ENCODE results near the gene KATNAL2.
A peak's percentile ranks its signal among the peaks of the same experiment; 100 is the strongest.
"Not testable (repeated sequence)": the region's sequence is repeated elsewhere in the genome, so short reads cannot be mapped to it uniquely, and the experiment has no call there.

Gene KATNAL2

DNA sequence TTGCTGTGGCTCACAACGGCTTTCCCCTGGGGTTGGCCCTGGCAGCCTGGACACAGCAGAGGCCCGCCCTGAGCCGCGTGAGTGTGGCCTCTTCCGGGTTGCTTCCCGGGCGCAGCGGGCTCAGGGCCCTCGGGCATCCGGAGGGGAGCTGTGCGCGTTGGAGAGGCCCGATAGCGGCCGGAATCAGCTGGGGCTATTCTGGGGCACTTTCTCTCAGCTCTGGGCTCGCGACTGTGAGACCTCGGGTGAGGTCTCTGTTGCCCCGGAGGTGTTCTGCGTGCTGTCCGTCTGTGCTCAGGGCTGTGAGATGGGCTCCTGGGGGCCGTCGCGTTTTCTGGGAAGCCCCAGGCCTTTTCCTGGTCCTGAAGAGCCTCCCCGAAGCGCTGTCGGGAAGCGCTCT, 117.2 kb downstream of the KATNAL2 start:
- DNase-seq: not testable (repeated sequence)

DNA sequence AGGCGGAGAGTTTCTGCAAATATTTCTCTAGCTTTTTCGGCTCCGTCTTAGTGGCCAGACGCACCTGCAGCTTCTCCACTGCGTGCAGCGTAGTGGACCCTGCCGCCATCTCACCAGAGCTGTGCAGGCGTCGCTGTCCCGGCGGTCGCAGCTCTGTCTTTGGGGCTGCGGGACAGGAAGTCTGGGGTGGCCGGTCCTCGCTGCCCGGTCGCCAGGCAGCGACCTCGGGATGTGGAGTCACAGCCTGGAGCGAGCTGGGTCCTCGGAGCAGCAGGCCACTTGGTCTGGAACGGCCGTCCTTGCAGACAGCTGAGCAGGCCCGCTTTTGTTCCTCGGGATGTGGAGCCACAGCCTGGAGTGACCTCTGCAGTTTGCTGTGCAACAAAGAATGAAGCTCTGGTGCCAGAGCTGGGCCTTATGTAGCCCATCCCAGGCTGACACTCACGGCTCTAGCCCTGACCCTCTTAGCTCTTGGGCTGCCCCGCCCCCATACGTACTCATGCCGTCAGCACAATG, 117.8 kb downstream of the KATNAL2 start, which contains the start of gene ELOA2:
Gene ELOA2 (minus strand): TSS at position 466 of the 516 bp plus-strand sequence. CDS start 357 bp downstream, at position 109.
- no peak for DNase-seq

DNA sequence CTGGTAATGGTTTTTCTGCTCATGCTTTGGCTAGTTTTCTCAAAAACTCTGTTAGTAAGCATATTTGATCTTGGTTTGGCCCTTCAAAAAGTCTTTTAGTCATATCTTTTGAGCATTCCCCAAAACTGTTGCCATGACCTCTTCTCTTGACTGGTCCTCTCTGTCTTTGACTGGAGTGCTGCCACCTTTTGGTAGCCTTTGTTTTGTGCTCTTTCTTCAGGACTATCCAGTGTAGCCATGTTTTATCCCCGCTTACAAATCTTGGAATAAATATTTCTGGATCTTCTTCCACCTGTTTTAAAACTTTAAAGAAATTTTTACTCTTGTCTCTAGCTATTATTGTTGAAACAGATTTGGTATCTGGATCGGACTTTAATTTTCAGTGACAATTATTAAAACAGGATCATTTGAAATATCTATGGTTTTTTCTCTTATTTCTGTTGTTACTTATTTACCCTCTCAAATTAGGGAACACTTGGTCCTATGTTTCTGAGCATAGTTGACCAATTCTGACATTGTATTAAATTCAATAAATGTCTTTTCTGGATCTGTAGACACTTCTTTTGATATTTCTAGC, 119.0 kb downstream of the KATNAL2 start:
- peak in 2 of 3 experiments; percentile 25 to 59 for DNase-seq

DNA sequence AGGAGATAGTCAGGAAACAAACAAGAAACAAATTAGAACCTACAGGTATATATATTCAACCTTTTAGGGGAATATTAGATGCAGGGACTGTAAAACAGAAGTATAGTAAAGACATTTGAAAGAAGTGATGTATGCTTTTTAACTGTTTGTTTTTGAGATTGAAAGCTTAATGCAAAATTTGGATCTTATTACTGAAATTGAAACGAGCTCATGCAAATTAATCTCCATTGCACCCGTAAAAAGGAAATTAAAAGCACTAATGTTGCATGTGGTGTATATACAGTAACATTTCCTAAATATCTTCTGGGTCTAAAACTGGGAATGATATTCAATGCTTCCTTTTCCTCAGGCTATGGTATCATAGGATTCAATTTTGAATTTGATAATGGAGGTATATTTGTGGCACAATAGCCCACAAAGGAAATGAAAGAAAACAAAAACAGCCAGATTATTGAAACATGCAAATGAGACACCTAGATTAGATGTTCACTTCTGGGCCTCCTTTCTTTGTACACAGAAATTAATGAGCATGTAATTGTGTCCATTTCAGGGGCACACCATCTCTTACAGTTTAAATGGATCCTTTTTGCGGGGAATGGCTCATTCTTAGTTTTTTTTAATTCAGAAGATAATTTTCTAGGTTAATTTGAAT, 119.7 kb downstream of the KATNAL2 start:
- DNase-seq: no peak

DNA sequence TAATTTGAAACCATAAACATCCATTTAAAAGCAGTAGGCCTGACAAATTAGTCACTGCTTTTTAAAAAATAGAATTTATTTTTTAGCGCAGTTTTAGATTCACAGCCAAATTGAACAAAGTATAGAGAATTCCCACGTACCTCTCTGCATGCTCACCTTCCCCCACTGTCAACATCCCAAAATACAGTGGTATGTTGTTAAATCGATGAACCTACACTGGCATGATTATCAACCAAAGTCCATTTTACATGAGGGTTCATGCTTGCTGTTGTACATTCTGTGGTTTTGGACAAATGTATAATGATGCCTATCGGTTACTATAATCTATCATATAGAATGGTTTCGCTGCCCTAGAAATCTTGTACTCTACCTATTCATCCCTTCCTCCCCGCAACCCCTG, 123.6 kb downstream of the KATNAL2 start:
- no peak for DNase-seq

DNA sequence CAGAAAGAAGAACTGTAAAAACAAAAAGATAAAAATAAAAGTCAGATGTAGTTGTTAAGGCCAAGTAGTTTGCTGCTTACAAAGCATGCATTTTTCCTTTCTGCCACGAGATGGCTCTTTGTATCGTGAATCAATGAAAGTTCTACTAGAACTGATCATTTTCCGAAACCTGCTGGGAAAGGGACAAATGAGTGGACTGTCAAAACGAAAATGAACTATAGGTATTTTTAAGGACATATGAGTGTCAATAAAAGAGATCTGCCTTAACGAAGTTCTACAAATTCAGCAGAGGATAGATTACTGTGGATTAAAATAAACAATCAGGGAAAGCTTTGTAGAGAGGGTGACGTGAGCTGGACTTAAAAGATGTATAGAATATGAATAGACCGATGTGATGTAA, 133.1 kb downstream of the KATNAL2 start:
- DNase-seq: peak in 2 of 3 experiments; percentile 48 to 52

DNA sequence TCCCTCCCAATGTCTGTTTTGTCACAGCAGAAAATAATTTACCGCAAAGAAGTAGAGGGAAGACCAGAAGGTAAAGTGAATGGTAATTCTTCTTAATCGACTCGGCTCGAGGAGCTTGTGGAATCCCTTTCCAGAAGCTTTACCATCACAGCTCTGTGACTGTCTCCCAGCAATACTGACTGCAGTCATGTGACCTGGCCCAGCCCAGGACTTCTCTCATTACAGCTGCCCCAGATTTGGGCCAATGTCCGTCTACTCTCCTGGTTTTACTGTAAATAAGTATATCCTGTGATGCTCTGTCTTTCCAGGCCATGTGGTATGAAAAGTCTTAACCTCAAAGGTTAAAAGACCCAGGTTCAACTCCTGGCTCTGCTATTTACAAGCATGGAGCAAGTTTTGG, 137.0 kb downstream of the KATNAL2 start:
- DNase-seq: no peak

DNA sequence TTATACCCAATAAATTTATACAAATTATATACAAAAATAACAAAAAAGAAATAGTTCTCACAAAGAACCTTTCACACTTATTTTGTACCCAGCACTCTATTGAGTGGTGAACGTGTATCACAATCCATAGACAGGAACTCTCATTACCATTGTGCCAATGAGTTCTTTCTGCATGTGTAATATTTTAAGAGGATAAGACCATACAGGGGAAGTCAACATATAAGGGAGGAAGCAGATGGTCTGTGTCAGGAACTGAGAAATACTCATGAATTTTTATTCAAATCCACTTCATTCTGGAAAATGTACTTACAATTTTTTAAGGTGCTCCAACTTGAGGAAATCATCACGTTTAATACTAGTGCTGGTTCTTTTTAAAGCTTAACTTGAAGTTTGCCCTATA, 145.1 kb downstream of the KATNAL2 start:
- DNase-seq: no peak

DNA sequence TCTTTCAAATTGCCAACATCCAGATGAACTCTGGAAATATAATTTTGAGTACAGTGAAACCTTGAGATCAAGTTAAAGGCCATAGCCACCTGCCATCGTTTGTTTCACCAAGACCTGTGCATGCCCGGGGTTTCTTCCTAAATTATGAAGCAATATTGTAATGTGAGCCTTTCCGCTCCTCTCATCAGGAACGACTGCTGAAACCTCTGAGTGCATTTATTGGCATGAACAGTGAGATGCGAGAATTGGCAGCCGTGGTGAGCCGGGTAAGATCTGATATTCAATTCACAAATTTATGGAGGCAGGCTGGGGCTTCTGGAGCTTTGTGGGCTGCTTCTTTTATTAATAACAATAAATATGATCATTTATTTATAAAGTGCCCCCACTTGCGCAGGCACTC, 145.7 kb downstream of the KATNAL2 start:
- no peak for DNase-seq

DNA sequence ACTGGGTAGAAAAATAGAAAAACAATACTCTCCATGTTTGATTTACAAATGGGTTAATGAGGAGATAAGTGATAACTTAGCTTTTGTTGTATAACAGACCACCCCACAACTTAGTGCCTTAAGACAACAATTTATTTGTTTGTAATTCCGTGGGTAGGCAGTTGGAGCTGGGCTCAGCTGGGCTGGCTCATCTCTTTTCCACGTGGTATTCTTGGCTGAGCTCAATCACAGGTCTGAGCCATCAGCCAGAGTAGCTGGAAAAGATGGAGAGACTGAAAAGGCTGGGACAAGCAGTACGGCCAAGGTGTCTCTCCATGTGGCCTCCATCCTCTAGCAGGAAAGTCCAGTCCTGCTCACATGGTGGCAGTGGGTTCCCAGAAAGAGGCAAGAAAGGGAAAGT, 150.2 kb downstream of the KATNAL2 start:
- DNase-seq: no peak

DNA sequence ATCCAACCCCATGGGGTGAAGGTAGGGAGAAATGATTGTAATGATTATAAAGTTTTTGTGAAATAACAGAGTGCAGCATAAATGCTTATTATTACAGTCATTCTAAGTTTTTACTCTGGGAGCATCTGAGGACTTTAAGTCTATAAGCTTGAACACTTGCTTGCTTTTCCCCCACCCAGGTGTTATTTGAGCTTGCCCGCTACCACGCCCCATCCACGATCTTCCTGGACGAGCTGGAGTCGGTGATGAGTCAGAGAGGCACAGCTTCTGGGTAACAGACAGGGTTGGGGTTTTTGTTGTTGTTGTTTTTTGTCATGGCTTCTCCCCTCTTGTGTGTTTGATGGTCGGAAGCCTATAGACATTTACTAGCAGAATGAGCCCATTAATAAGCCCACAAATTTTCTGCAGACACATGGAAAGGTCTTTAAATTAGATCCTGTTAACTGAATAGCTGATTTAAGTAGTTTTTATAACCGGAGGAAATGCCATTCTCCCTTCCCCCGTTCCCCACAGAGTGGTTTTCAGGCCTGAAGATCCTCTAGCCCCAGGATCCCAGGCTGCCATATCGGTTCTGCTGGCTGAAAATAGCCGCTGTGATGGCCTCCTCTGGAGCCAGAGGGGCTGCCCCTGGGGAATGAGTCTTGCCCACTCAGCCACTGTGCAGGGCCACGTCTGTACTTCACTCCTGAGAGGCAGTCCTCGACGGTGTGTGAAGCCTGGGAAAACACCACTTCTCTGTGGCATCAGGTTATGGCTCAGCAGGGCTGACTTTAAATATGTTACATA, 157.9 kb downstream of the KATNAL2 start:
- peak in 1 of 3 experiments; percentile 80 for DNase-seq

DNA sequence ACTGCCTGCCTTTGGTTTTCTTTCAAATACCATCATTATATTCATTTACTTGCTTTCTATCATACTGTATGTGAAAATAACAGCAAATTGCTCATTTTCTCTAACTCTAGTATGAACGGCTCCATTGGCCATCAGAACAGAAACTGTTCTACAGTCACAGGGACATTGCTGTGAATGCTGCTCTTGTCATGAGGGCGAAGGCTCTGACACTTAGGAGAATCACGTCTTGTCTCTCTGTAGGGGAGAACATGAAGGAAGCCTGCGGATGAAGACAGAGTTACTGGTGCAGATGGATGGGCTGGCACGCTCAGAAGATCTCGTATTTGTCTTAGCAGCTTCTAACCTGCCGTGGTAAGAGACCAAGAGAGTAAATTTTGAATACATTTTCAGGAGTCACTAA, 159.7 kb downstream of the KATNAL2 start:
- DNase-seq: no peak

DNA sequence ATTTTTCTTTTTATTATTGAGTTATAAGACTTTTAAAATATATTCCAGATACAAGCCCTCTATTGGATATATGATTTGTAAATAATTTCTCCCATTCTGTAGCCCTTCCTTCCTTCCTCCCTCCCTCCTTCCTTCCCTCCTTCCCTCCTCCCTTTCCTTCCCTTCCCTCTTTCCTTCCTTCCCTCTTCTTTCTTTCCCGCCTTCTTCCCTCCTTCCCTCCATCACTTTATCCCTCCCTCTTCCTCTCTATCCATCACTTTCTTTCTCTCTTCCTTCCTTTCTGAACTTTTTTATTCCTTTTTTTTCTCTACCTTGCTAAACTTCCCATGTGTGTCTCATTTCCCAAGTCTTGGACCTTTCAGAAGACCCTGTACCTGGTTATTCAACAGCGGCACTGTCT, 163.5 kb downstream of the KATNAL2 start:
- DNase-seq: no peak

DNA sequence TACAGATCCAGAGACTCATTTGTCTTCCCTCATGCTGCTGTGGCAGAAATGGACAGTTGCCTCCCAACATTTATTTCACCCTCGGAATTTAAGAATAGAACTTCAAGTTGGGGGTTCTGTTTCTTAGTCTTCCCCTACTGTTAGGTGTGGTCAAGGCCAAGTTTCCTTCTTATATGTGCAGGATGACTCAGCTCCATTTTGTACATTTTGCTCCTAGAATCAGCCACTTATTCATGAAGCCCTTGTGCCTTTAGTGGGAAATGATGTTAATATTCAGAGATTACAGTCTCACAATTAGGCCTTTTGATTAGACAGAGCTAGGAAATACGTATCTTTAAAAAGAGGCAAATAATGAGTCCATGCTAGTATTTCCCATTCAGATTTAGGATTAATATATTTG, 164.2 kb downstream of the KATNAL2 start:
- no peak for DNase-seq

DNA sequence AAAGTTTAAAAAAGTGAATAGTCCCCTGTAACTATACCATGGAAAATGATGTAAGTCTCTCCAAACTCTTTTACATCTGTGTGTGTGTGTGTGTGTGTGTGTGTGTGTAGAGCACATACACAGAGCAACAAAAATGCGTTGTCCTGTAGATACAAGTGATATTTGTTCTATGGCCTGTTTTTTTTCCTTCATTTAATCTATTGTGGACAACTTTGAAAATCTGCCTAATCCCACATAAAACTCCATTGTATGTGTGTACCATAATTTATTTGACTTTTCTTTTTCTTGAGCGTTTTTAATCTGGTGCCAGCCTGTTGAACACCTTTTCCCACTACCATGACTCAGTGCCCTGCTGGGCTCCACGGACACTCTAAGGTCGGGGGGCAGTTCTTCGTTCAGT, 170.3 kb downstream of the KATNAL2 start:
- DNase-seq: no peak

DNA sequence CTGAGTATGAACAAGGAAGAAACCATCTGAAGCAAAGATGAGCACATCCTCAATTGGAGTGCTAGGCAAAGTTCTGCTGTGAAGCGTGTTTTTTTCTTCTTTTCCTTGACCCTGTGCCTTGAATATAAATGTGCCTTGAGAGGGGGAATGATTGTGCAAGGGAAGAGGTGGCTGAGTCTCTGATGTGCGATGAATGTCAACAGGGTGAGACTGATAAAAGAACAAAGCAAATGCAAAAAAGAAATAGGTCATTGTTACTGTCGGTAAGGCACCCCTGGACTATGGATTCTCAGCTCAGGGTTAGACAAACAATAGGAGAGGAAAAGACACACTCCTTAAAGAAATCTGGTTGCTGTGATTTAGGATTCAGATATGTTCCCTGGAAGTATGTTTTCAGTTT, 178.4 kb downstream of the KATNAL2 start:
- no peak for DNase-seq

DNA sequence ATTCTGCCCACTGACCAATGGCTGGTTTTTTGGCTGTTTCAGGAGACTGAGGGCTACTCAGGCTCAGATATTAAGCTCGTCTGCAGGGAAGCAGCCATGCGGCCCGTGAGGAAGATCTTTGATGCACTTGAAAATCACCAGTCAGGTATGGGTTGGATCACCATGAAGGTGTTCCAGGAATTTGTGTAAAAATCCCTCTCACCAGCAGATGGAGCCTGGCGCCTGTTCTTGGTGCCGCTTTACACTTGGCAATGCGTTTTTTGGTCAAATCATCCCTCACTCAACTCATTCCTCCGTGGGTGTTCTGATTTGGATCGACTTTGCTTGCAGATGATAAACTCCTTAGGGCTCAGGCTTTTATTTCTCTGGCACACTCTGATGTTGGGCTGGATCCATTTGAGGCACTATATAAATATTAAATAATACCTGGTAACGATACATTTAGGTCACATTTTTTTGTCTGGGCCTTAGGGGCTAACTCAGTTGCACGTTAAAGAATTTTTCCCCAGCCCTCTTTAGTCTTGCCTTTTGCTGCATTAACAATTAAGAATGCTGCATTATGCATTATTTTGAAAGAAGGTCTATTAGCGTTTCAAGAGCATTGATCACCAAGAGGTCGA, 182.9 kb downstream of the KATNAL2 start:
- peak; percentile 45 to 72 (median 64) for DNase-seq

DNA sequence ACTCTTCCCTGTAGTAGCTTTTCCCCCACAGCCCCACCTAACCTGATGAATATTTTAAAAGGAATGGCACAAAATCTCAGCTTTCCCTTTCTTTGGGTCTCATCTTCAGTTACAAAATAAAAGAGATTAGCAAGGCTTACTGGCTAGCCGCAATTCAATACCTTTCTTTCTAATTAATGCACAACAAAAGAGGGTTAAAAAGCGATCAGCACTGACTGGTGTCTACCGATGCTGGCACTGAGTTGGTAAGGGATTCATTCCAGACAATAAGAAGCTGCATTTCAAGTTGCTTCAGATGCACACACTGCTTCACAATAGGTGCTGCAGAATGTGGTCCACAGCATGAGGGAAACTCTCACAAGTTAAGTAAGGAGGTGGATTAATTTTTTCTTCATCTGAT, 191.0 kb downstream of the KATNAL2 start:
- no peak for DNase-seq

DNA sequence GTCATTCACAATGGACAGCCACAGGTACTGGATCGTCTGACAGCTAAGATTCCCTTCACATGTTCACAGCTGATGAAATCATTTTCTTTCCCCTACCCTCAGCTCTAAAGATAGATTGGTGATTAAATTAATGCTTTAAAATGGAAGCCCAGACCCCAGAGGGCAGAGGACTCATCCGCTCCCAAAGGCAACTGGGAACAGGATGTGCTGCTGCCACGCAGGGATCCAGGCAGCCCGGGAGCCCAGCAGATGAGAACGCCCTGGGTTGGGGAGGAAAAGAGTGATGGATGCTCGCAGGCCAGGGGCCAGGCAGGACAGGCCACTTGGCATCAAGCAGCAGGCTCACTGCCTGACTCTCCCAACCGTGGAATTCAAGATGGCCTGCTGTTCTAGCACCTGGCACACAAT, 191.6 kb downstream of the KATNAL2 start:
- no peak for DNase-seq

DNA sequence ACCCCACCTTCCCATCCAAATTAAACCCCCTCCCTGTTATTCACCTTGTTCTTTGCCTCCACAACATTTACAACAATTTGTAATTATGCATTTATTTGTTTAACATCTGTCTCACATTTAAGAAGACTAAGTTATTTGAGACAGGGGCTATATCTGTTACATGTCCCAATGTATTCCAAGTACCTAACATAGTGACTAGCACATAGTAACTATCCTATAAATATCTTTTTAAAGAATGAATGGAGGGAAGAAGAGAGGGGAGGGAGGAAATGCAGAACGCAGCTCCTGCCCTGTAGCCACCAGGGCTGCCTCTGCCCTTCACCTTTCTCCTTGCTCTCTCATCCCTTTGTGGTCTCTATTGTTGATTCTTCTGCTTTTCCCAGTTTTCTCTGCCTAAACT, 192.3 kb downstream of the KATNAL2 start:
- no peak for DNase-seq

DNA sequence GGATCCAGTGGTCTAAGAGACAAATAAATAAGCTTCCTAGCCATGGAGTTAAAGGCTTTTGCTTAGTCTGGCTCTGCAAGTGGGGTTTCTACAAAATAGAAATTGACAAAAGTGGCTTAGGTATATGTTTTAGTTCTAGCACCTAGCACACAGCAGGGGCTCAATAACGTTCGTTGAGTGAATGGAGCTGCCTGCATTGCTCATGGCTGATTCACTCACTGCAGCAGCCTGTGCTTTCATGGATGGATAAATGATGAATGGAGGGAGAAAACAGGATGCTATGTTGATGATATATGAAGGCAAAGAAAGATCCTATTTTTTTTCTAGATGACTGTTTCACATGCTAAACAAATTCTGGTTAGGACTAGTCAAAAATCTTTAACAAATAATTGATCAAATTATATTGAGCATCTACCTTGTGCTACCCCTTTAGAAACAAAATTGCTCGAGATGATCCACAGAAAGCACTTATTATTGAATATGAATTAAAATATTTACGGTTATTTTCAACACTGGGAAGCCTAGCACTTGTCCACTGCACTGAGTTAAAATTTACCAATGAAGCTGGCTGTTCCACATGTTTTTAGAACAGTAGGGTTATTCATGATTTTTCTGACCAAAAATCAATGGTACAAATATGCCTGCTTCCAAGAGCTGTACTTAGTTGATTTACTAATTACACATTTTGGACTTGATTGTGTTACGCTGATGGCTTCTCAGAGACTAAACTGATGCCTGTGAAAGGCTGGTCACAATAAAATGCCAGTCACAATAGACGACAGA, 193.3 kb downstream of the KATNAL2 start:
- no peak for DNase-seq

DNA sequence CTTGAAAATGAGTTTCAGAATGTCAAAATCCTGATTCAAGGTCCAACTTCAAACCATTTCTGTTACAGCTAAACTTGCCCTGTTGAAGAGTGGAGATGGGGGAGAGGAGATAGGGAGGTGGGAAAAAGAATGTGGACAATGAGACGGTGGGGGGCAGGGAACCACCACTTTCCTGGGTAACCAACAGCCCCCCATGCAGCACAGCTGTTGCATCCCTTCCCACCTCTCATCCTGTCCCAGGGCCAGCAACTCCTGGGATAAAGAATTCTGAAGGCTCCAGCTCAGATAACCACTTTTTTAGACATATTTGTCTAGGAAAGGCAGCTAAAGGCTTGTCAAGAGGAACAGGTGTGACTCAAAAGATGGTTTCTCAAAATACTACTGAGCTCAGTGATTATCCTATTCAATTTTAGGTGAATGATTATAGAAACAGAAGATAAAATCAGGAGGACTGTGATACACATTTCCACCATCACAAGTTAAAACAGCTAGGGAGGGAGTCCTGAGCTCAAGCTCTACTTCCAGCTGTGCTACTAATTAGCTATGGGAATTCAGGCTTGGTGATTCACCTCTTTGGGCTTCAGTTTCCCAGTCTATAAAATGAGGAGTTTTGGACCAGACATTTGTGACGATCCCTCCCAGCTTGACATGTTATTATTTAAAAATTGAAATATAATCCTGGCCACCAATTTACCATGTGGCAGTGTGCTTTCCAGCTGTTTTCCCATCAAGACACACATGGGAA, 196.6 kb downstream of the KATNAL2 start:
- no peak for DNase-seq

Measured in NCI-H1417 (cell line).